Peyer's patch (tissue), 4 donors: Measurements from ENCODE around the gene PDE2A.

Source experiments
- CTCF ChIP-seq, 6 experiments: fragments of 450-650 bp in 4 of 6; fragments of 200-600 bp in 2 of 6; sonication (generic) in 1 of 6; IDR thresholded peaks; one replicate each; pipeline ENCODE4 v1.5.1; 2017 to 2019; ENCODE audit warnings: antibody characterized with exemption in 6 of 6, mild to moderate bottlenecking in 3 of 6, moderate library complexity in 1 of 6
- POLR2A ChIP-seq, 2 donors: fragments of 450-650 bp; IDR thresholded peaks; one replicate each; pipeline ENCODE4 v1.5.1; 2017; ENCODE audit warnings: antibody characterized with exemption in 2 of 2, mild to moderate bottlenecking in 2 of 2, moderate library complexity in 2 of 2

DNA sequence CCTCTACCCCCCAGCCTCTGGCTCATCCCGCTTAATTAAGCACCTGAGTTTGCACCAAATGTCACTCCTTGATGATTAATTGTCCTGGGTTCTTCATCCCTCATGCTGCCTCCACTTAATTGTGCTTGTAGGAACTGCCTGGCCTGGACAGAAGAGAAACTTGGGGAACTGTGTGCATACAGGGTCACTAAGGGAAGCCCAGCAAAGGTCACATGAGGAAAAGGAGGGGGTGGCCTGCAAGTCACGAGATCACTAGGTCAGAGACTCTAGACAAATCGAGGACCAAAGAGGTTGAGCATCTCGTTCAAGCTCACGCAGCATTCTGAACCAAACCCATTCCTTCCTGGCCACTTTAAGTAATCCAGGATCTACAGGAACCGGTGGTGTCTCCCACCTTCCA is 75.8 kb downstream of the PDE2A start:
- TF ChIP-seq CTCF (IDR thresholded peaks at IDR 0.05): no peak
- no peak for TF ChIP-seq POLR2A (IDR thresholded peaks at IDR 0.05)
